HEK293 (cell line): ENCODE results near the gene OSBP.

ENCODE experiments used
- ELK4 ChIP-seq: IDR thresholded peaks from 2 replicates; pipeline ENCODE4 v1.6.1; 2011; ENCODE audit warnings: mild to moderate bottlenecking, low read depth, low read length, borderline replicate concordance
- FEZF1 ChIP-seq: fragments of 450-650 bp; formaldehyde crosslinking; IDR thresholded peaks from 2 replicates; pipeline ENCODE4 v1.5.1; 2016; ENCODE audit warnings: missing biosample characterization, missing genetic modification characterization
- KLF7 ChIP-seq: fragments of 450-650 bp; formaldehyde crosslinking; IDR thresholded peaks from 2 replicates; pipeline ENCODE4 v1.5.1; 2016; ENCODE audit warnings: missing biosample characterization, missing genetic modification characterization, borderline replicate concordance
- KLF8 ChIP-seq: fragments of 450-650 bp; formaldehyde crosslinking; IDR thresholded peaks from 2 replicates; pipeline ENCODE4 v1.5.1; 2016; ENCODE audit warnings: missing biosample characterization, missing genetic modification characterization
- MZF1 ChIP-seq: fragments of 450-650 bp; formaldehyde crosslinking; IDR thresholded peaks from 2 replicates; pipeline ENCODE4 v1.5.1; 2017; ENCODE audit warnings: missing biosample characterization, missing genetic modification characterization, borderline replicate concordance
- PRDM2 ChIP-seq: fragments of 450-650 bp; formaldehyde crosslinking; IDR thresholded peaks from 2 replicates; pipeline ENCODE4 v1.5.1; 2016; ENCODE audit warnings: missing biosample characterization, missing genetic modification characterization, borderline replicate concordance
- SALL2 ChIP-seq: fragments of 450-650 bp; formaldehyde crosslinking; IDR thresholded peaks from 2 replicates; pipeline ENCODE4 v1.5.0; 2017; ENCODE audit warnings: missing biosample characterization, mild to moderate bottlenecking, missing genetic modification characterization, borderline replicate concordance
- TRIM28 ChIP-seq: IDR thresholded peaks from 2 replicates; pipeline ENCODE4 v1.6.1; 2011; ENCODE audit warnings: low read length, control low read depth, borderline replicate concordance
- TSHZ1 ChIP-seq: fragments of 450-650 bp; formaldehyde crosslinking; IDR thresholded peaks from 2 replicates; pipeline ENCODE4 v1.5.1; 2016; ENCODE audit warnings: missing biosample characterization, missing genetic modification characterization, borderline replicate concordance
- YY1 ChIP-seq: fragments of 450-650 bp; formaldehyde crosslinking; IDR thresholded peaks from 2 replicates; pipeline ENCODE4 v1.5.1; 2018; ENCODE audit warnings: missing biosample characterization, missing genetic modification characterization
- ZBTB48 ChIP-seq: fragments of 450-650 bp; formaldehyde crosslinking; IDR thresholded peaks from 2 replicates; pipeline ENCODE4 v1.5.1; 2016; ENCODE audit warnings: missing biosample characterization, missing genetic modification characterization
- ZBTB7A ChIP-seq: fragments of 450-650 bp; formaldehyde crosslinking; IDR thresholded peaks from 2 replicates; pipeline ENCODE4 v1.5.1; 2016; ENCODE audit warnings: low read depth, missing biosample characterization, missing genetic modification characterization
- ZFP69B ChIP-seq: fragments of 450-650 bp; formaldehyde crosslinking; IDR thresholded peaks from 2 replicates; pipeline ENCODE4 v1.5.1; 2016; ENCODE audit warnings: missing biosample characterization, missing genetic modification characterization
- ZNF132 ChIP-seq: fragments of 450-650 bp; formaldehyde crosslinking; IDR thresholded peaks from 2 replicates; pipeline ENCODE4 v1.5.1; 2017; ENCODE audit warnings: missing biosample characterization, missing genetic modification characterization, borderline replicate concordance
- ZNF140 ChIP-seq: fragments of 450-650 bp; formaldehyde crosslinking; IDR thresholded peaks from 2 replicates; pipeline ENCODE4 v1.5.1; 2016; ENCODE audit warnings: missing biosample characterization, missing genetic modification characterization
- ZNF18 ChIP-seq: fragments of 450-650 bp; formaldehyde crosslinking; IDR thresholded peaks from 2 replicates; pipeline ENCODE4 v1.5.1; 2016; ENCODE audit warnings: missing biosample characterization, missing genetic modification characterization
- ZNF211 ChIP-seq: fragments of 450-650 bp; formaldehyde crosslinking; IDR thresholded peaks from 2 replicates; pipeline ENCODE4 v1.5.1; 2016; ENCODE audit warnings: low read depth, missing biosample characterization, missing genetic modification characterization
- ZNF221 ChIP-seq: fragments of 450-650 bp; formaldehyde crosslinking; IDR thresholded peaks from 2 replicates; pipeline ENCODE4 v1.5.1; 2017; ENCODE audit warnings: missing biosample characterization, missing genetic modification characterization, borderline replicate concordance
- ZNF354C ChIP-seq: fragments of 450-650 bp; formaldehyde crosslinking; IDR thresholded peaks from 2 replicates; pipeline ENCODE4 v1.5.1; 2016; ENCODE audit warnings: missing biosample characterization, missing genetic modification characterization, low read depth, borderline replicate concordance
- ZNF514 ChIP-seq: fragments of 450-650 bp; formaldehyde crosslinking; IDR thresholded peaks from 2 replicates; pipeline ENCODE4 v1.5.1; 2016; ENCODE audit warnings: missing biosample characterization, missing genetic modification characterization
- ZNF529 ChIP-seq: fragments of 450-650 bp; formaldehyde crosslinking; IDR thresholded peaks from 2 replicates; pipeline ENCODE4 v1.5.1; 2017; ENCODE audit warnings: missing genetic modification characterization, missing biosample characterization; ENCODE audit not compliant: insufficient replicate concordance
- ZNF549 ChIP-seq: fragments of 450-650 bp; IDR thresholded peaks from 2 replicates; pipeline ENCODE4 v1.5.1; 2018; ENCODE audit warnings: missing biosample characterization, missing genetic modification characterization, mild to moderate bottlenecking, inconsistent platforms, moderate library complexity
- ZNF560 ChIP-seq: fragments of 450-650 bp; formaldehyde crosslinking; IDR thresholded peaks from 2 replicates; pipeline ENCODE4 v1.5.1; 2017; ENCODE audit warnings: missing biosample characterization, missing genetic modification characterization, borderline replicate concordance
- ZNF596 ChIP-seq: fragments of 450-650 bp; IDR thresholded peaks from 2 replicates; pipeline ENCODE4 v1.5.0; 2018; ENCODE audit warnings: missing biosample characterization, mild to moderate bottlenecking, missing genetic modification characterization, moderate library complexity
- ZNF658 ChIP-seq: fragments of 450-650 bp; formaldehyde crosslinking; IDR thresholded peaks from 2 replicates; pipeline ENCODE4; 2016; ENCODE audit warnings: missing biosample characterization, missing genetic modification characterization
- ZNF747 ChIP-seq: fragments of 450-650 bp; formaldehyde crosslinking; IDR thresholded peaks from 2 replicates; pipeline ENCODE4 v1.5.1; 2016; ENCODE audit warnings: missing biosample characterization, missing genetic modification characterization
- ZNF785 ChIP-seq: fragments of 450-650 bp; formaldehyde crosslinking; IDR thresholded peaks from 2 replicates; pipeline ENCODE4 v1.5.1; 2016; ENCODE audit warnings: missing biosample characterization, missing genetic modification characterization
- ZXDB ChIP-seq: fragments of 450-650 bp; formaldehyde crosslinking; IDR thresholded peaks from 2 replicates; pipeline ENCODE4 v1.5.1; 2016; ENCODE audit warnings: missing biosample characterization, missing genetic modification characterization

OSBP gene

GRCh38 chr11:59556115-59556916 lies 59.3 kb downstream of the OSBP start (continued):
- TF ChIP-seq PRDM2 (tag by site-specific recombination), result no peak
- peak; percentile 67; the same call in 1 of the 2 replicates for TF ChIP-seq KLF7 (tag by site-specific recombination)
- no peak for TF ChIP-seq SALL2 (tag by site-specific recombination)
- no peak for TF ChIP-seq TRIM28
- TF ChIP-seq ZNF747 (tag by site-specific recombination), result no peak
- 0 out of 2 replicates have a peak, but pooled peaks have one; percentile 18 for TF ChIP-seq MZF1 (tag by site-specific recombination)
- no peak for TF ChIP-seq ZNF140
- no peak for TF ChIP-seq ZNF132
- TF ChIP-seq ZNF549 (tag by site-specific recombination), result no peak
- no peak for TF ChIP-seq ZNF529 (tag by site-specific recombination)
- no peak for TF ChIP-seq ZNF221 (tag by site-specific recombination)
- TF ChIP-seq ZBTB48 (tag by site-specific recombination), result no peak
- no peak for TF ChIP-seq ZNF354C (tag by site-specific recombination)
- TF ChIP-seq TSHZ1, result 0 out of 2 replicates have a peak, but pooled peaks have one; percentile 7
- no peak for TF ChIP-seq ZNF596 (tag by site-specific recombination)
- TF ChIP-seq ELK4, result no peak
- no peak for TF ChIP-seq ZNF658 (tag by site-specific recombination)
- no peak for TF ChIP-seq YY1 (tag by site-specific recombination)
- no peak for TF ChIP-seq ZNF785
- no peak for TF ChIP-seq ZBTB7A (tag by site-specific recombination)
- TF ChIP-seq KLF8 (tag by site-specific recombination), result no peak
- peak; percentile 68 for TF ChIP-seq ZXDB
- no peak for TF ChIP-seq ZNF211 (tag by site-specific recombination)
- no peak for TF ChIP-seq FEZF1 (tag by site-specific recombination)
- TF ChIP-seq ZNF514 (tag by site-specific recombination), result no peak
- TF ChIP-seq ZNF18 (tag by site-specific recombination), result peak; percentile 32; the same call in 1 of the 2 replicates
- TF ChIP-seq ZNF560 (tag by site-specific recombination), result no peak
- peak; percentile 34; the same call in 1 of the 2 replicates for TF ChIP-seq ZFP69B (tag by site-specific recombination)
